ENCODE data around the gene PDE4D. TPM values are rescaled to one million over a fixed set of nuclear protein-coding genes. Genes with fewer than 3 reads are reported as not detected.

PDE4D gene
- total RNA-seq, 2 experiments from 2014 or later = 164 to 175 TPM

DNA sequence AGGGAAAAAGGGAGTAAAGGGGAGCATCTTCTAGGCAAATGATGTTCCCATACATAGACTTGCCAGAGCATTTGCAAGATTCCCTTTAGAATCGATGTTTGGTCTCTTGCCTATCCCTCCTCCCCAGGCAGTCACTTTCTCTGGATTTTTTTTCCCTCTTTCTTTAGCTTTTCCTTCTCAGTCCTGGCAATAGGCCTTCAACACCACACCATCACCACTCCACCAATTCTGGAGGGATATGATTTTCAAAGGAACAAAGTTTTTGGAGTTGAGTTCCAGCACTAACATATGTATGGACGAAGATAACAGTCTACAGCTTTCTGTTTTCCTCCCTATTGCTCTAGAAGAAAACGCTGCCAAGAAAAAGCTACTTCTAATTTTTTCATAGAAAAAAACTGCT, 377.4 kb downstream of the PDE4D start:
- Mint-ChIP-seq H3K9me3 (no peaks in the 10 kb centered on the region), H3K4me3 (no peak overlapping the region)

DNA sequence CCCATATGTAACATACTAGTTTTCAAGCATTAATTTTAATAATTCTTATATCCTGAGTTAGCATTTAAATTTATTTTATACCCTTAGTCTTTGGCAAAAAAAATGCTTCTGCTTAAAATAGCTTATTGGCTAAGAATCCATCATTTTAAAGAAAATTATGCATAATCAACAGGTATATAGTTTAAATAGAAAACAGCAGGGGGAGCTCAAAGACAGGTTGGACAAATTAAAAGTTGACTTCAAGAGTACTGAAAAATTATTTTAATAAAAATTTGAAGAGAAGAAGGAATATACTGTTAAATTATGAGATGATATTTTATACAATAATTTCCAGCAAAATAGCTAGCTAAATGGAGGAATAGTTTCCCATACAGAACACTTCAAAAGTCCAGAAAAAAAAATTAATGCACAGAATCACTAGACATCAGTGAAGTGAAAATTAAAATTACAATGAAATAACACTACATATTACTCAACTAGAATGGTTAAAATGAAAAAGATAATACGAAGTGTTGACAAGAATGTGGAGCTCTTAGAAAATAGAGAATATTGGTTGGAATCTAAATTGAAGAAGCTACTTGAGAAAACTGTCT, 387.1 kb downstream of the PDE4D start:
- POLR2A ChIA-PET = no interaction called here
- CTCF ChIA-PET = no interaction called here
- intact Hi-C loops (cut with DNase I, micrococcal nuclease) = loop anchor here (5.0 to 10.0 kb wide), 2 partner anchors 288 to 296 kb away; no protein-coding TSS in a partner anchor

More for the DNA sequence above, 377.4 kb downstream of the PDE4D start:
- Mint-ChIP-seq H3K27me3 (no peaks in the 10 kb centered on the region), H3K36me3 (ENCODE audit: low read depth) (no peaks in the 10 kb centered on the region), H3K27ac (no peak overlapping the region), H3K4me1 (ENCODE audit: low read depth) (no peaks in the 10 kb centered on the region)
- Histone ChIP-seq H3K27ac (ENCODE audit: low read depth in 1 of 2, low read length in 2 of 2) (no peak overlapping the region), H3K36me3 (ENCODE audit: insufficient read depth, low read length) (no peaks in the 10 kb centered on the region), H3K4me1 (ENCODE audit: insufficient read depth, low read length) (no peaks in the 10 kb centered on the region), H3K4me3 (ENCODE audit: low read length) (no peak overlapping the region), H3K9me3 (ENCODE audit: control insufficient read depth in 1 of 2, insufficient read depth in 1 of 2, low read length in 2 of 2) (no peaks in the 10 kb centered on the region), H3K27me3 (ENCODE audit: control insufficient read depth in 1 of 2, insufficient read depth in 2 of 2, low read length in 2 of 2) (no peaks in the 10 kb centered on the region)
- no peak for DNase-seq
- TF ChIP-seq, protein P1, sequence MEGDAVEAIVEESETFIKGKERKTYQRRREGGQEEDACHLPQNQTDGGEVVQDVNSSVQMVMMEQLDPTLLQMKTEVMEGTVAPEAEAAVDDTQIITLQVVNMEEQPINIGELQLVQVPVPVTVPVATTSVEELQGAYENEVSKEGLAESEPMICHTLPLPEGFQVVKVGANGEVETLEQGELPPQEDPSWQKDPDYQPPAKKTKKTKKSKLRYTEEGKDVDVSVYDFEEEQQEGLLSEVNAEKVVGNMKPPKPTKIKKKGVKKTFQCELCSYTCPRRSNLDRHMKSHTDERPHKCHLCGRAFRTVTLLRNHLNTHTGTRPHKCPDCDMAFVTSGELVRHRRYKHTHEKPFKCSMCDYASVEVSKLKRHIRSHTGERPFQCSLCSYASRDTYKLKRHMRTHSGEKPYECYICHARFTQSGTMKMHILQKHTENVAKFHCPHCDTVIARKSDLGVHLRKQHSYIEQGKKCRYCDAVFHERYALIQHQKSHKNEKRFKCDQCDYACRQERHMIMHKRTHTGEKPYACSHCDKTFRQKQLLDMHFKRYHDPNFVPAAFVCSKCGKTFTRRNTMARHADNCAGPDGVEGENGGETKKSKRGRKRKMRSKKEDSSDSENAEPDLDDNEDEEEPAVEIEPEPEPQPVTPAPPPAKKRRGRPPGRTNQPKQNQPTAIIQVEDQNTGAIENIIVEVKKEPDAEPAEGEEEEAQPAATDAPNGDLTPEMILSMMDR (IDR thresholded peaks at IDR 0.05) = no peak
- intact Hi-C loops (cut with DNase I, micrococcal nuclease) = no loop called here
- ChIA-PET CTCF (no interaction called here), POLR2A (no interaction called here)
- no peak for ATAC-seq (ENCODE audit: poor library complexity)

GRCh38 chr5:59504043-59504442, 389.5 kb downstream of the PDE4D start:
- ATAC-seq (ENCODE audit: poor library complexity) = no peak
- no peaks in the 10 kb centered on the region for H3K27me3 ChIP-seq (ENCODE audit: control insufficient read depth in 1 of 2, insufficient read depth in 2 of 2, low read length in 2 of 2)
- Mint-ChIP-seq H3K36me3 (ENCODE audit: low read depth) (no peaks in the 10 kb centered on the region), H3K4me3 (no peak overlapping the region), H3K4me1 (ENCODE audit: low read depth) (no peaks in the 10 kb centered on the region), H3K9me3 (no peaks in the 10 kb centered on the region), H3K27ac (no peak overlapping the region), H3K27me3 (no peaks in the 10 kb centered on the region)
- POLR2A ChIA-PET = no interaction called here
- no peaks in the 10 kb centered on the region for H3K4me1 ChIP-seq (ENCODE audit: insufficient read depth, low read length)
- no peaks in the 10 kb centered on the region for H3K9me3 ChIP-seq (ENCODE audit: control insufficient read depth in 1 of 2, insufficient read depth in 1 of 2, low read length in 2 of 2)
- intact Hi-C loops (cut with DNase I, micrococcal nuclease) = loop anchor here in 1 of 2 experiments (10.0 kb wide), 1 partner anchor 291 kb away; no protein-coding TSS in a partner anchor
- no peak overlapping the region for H3K27ac ChIP-seq (ENCODE audit: low read depth in 1 of 2, low read length in 2 of 2)
- no peaks in the 10 kb centered on the region for H3K36me3 ChIP-seq (ENCODE audit: insufficient read depth, low read length)
- H3K4me3 ChIP-seq (ENCODE audit: low read length) = no peak overlapping the region
- TF ChIP-seq, protein P1 (IDR thresholded peaks at IDR 0.05) = no peak
- DNase-seq = no peak
- CTCF ChIA-PET = no interaction called here

More for the DNA sequence above, 387.1 kb downstream of the PDE4D start:
- H3K36me3 ChIP-seq (ENCODE audit: insufficient read depth, low read length) = no peaks in the 10 kb centered on the region
- H3K4me1 ChIP-seq (ENCODE audit: insufficient read depth, low read length) = no peaks in the 10 kb centered on the region
- no peak overlapping the region for H3K4me3 Mint-ChIP-seq
- peak in 1 of 14 experiments; percentile 20 for DNase-seq
- H3K9me3 Mint-ChIP-seq = no peaks in the 10 kb centered on the region
- no peaks in the 10 kb centered on the region for H3K27me3 Mint-ChIP-seq
- H3K27ac ChIP-seq (ENCODE audit: low read depth in 1 of 2, low read length in 2 of 2) = no peak overlapping the region
- H3K36me3 Mint-ChIP-seq (ENCODE audit: low read depth) = no peaks in the 10 kb centered on the region
- no peak overlapping the region for H3K27ac Mint-ChIP-seq
- H3K4me3 ChIP-seq (ENCODE audit: low read length) = no peak overlapping the region
- TF ChIP-seq, protein P1 (IDR thresholded peaks at IDR 0.05) = no peak
- H3K4me1 Mint-ChIP-seq (ENCODE audit: low read depth) = no peaks in the 10 kb centered on the region
- H3K27me3 ChIP-seq (ENCODE audit: control insufficient read depth in 1 of 2, insufficient read depth in 2 of 2, low read length in 2 of 2) = no peaks in the 10 kb centered on the region
- no peaks in the 10 kb centered on the region for H3K9me3 ChIP-seq (ENCODE audit: control insufficient read depth in 1 of 2, insufficient read depth in 1 of 2, low read length in 2 of 2)
- ATAC-seq (ENCODE audit: poor library complexity) = no peak
